ENCODE results near the gene SLX4. TPM values are rescaled to one million over a fixed set of nuclear protein-coding genes. Genes with fewer than 3 reads are reported as not detected.

SLX4 gene, protein sequence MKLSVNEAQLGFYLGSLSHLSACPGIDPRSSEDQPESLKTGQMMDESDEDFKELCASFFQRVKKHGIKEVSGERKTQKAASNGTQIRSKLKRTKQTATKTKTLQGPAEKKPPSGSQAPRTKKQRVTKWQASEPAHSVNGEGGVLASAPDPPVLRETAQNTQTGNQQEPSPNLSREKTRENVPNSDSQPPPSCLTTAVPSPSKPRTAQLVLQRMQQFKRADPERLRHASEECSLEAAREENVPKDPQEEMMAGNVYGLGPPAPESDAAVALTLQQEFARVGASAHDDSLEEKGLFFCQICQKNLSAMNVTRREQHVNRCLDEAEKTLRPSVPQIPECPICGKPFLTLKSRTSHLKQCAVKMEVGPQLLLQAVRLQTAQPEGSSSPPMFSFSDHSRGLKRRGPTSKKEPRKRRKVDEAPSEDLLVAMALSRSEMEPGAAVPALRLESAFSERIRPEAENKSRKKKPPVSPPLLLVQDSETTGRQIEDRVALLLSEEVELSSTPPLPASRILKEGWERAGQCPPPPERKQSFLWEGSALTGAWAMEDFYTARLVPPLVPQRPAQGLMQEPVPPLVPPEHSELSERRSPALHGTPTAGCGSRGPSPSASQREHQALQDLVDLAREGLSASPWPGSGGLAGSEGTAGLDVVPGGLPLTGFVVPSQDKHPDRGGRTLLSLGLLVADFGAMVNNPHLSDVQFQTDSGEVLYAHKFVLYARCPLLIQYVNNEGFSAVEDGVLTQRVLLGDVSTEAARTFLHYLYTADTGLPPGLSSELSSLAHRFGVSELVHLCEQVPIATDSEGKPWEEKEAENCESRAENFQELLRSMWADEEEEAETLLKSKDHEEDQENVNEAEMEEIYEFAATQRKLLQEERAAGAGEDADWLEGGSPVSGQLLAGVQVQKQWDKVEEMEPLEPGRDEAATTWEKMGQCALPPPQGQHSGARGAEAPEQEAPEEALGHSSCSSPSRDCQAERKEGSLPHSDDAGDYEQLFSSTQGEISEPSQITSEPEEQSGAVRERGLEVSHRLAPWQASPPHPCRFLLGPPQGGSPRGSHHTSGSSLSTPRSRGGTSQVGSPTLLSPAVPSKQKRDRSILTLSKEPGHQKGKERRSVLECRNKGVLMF (N-terminal part only)
- total RNA-seq: 9.9 TPM

DNA sequence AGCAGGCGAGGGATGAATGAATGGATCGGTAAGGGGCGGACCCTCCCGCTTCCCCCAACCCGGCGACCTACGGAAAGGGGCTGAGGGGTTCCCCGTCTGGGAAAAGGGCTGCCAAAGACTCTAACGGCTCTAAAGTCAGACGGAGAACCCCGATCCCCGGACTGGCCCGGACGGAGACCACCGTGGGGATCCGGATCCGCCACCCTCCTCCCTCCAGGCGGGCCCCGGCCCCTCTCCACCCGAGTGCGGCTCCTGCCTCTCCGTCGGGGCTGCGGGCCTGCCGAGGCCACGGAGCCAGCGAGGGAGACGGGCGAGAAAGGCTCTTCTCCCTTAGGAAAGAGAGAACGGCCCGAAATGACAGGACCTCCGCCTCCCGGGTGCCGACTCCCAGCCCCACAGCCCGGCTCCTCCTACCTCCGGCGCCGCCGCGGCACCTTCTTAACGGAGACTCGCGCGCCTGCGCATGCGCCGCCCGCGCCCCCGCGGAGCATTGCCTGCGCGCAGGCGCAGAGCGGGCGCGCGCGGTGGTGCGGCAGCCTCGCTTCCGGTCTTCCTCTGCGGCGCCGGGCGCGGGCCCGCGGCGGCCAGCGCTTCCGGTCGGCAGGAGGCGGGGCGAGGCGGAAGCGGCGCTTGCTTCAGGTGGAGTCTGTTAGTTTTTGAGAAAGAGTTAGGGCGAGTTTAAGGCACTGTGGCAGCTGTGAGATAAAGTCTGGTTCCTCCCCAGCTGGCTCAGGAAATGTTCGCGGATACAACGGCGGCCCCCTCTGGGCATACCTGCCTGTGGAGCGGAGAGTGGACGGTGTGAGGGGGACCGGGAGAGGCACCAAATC, at the start of gene SLX4:
TSS of gene SLX4 (minus strand) at position 461 of the 830 bp plus-strand sequence. CDS start 2,642 bp downstream, outside the sequence.

GRCh38 chr16:3654249-3654991, 43.0 kb upstream of the SLX4 start, which contains the start of gene DNASE1:
DNASE1 (plus strand) TSS chr16:3654691; CDS start chr16:3655374, 683 bp downstream.

DNA sequence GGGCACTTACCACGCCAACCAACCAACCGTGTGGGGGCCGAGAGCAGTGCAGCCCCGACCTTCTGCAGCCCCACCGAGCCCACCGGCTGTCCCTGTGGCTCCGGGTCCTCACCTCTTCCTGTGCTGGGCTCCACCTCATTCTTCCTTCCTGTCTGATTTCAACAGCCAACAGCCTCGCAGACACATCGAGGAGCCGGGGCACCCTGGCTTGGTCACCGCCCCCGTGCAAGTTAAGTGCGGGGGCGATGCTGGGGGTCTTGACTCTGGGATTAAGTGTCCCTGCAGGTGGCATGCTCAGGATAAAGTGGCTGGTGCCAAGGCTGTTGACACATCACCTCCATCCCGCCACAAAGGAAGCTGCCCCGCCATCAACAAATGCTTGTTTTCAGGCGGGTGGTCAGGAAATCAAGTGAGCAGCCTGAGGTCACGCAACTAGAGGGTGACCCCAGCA, 34.1 kb downstream of the SLX4 start, which contains the start of gene NLRC3:
TSS of gene NLRC3 (minus strand) at position 102 of the 451 bp plus-strand sequence. CDS start 12,367 bp downstream, outside the sequence.

Other genes starting within 250 kb of the SLX4 start
- 7.8 TPM for gene ZSCAN32, start 210.6 kb downstream of the SLX4 start, total RNA-seq
- gene ZNF174, start 210.4 kb downstream of the SLX4 start, total RNA-seq: 12.7 TPM
- gene ZNF597, start 168.1 kb downstream of the SLX4 start, total RNA-seq: 4.6 TPM
- 16.1 TPM for gene NAA60, start 167.9 kb downstream of the SLX4 start, total RNA-seq
- gene C16orf90, start 116.1 kb downstream of the SLX4 start, total RNA-seq: not detected
- gene CLUAP1, start 110.6 kb downstream of the SLX4 start, total RNA-seq: 42.7 TPM
- gene NLRC3, start 34.2 kb downstream of the SLX4 start, total RNA-seq: 0.69 TPM
- gene DNASE1, start 43.1 kb upstream of the SLX4 start, total RNA-seq: 39.9 TPM
- 75.2 TPM for gene TRAP1, start 105.9 kb upstream of the SLX4 start, total RNA-seq